Motor neuron (in vitro differentiated cells): ENCODE measurements around the gene MAP3K7. TPM values are rescaled to one million over a fixed set of nuclear protein-coding genes. Genes with fewer than 3 reads are reported as not detected.
A peak's percentile ranks its signal among the peaks of the same experiment; 100 is the strongest.

ENCODE experiments used
- ATAC-seq, 8 experiments: fragments of 200-7000 bp; cut with Tn5 transposase; replicated peaks in 6 of 8; 2 replicates each; pipeline ENCODE4 v1.8.0; 2021; ENCODE audit warnings: mild to moderate bottlenecking in 8 of 8, moderate library complexity in 8 of 8
- H3K27ac ChIP-seq, 2 donors: fragments of 250-450 bp; sonication (Bioruptor Pico); 2 replicates each; pipeline ENCODE4 v1.9.0; 2021; ENCODE audit warnings: antibody characterized with exemption in 2 of 2, mild to moderate bottlenecking in 2 of 2, moderate library complexity in 1 of 2
- H3K4me1 ChIP-seq, 2 donors: fragments of 250-450 bp; sonication (Bioruptor Pico); replicated peaks in 1 of 2; 2 replicates each; pipeline ENCODE4 v1.6.1; 2021; ENCODE audit warnings: antibody characterized with exemption in 2 of 2, mild to moderate bottlenecking in 2 of 2, moderate library complexity in 1 of 2
- H3K4me3 ChIP-seq, 5 donors: fragments of 250-450 bp; sonication (Bioruptor Pico); 2 replicates each; pipeline ENCODE4 v1.9.0; 2021; ENCODE audit warnings: antibody characterized with exemption in 5 of 5, mild to moderate bottlenecking in 5 of 5, moderate library complexity in 4 of 5
- WGBS, 10 experiments: fragments of 450-650 bp; shearing (Covaris generic); methylation state at CpG; one replicate each; pipeline ENCODE4 v1.0.0; 2022; 5-methylcytosine and 5-hydroxymethylcytosine counted together
- in situ Hi-C, 9 experiments: fragments of 400-800 bp; cut with MboI; loops; one replicate each; pipeline ENCODE4 v1.15.0; 2021; ENCODE audit warnings: low sequenced_read_pairs in 9 of 9, low pct_unique_long_range_greater_than_20kb in 2 of 9; ENCODE audit not compliant: unreplicated experiment in 9 of 9
- total RNA-seq, 8 experiments: library from RNA; unstranded; fragments of 300-600 nt; gene quantifications; 2 replicates each; pipeline versions ENCODE4 v1.2.3 to v1.2.4, GENCODE V29; 2022

Gene MAP3K7
- total RNA-seq, 8 experiments from 2014 or later = 27.2 to 44.8 (median 37.2) TPM

- no peak for ATAC-seq
- 57 to 92% (median 66%) methylated on average over 1 to 3 of the region's 3 CpGs for WGBS, 10 experiments
- in situ Hi-C loops = no loop called here
- Histone ChIP-seq H3K27ac (no peak overlapping the region), H3K4me3 (no peak overlapping the region), H3K4me1 (peaks cover 3 to 9% of the 10 kb centered on the region in 2 donors)
Measured at GRCh38 chr6:90502381-90502780, 84.5 kb downstream of the MAP3K7 start.

- H3K4me3 ChIP-seq = no peak overlapping the region
- H3K27ac ChIP-seq = no peak overlapping the region
- peaks cover 23% of the 10 kb centered on the region in 2 donors for H3K4me1 ChIP-seq
- WGBS, 10 experiments = 14 to 90% (median 65%) methylated on average over 2 to 9 of the region's 9 CpGs
- ATAC-seq = peak in 3 of 8 experiments; percentile 33 to 71 (median 62)
- in situ Hi-C loops = no loop called here
Measured at GRCh38 chr6:90500458-90500857, 86.4 kb downstream of the MAP3K7 start.

- H3K4me1 ChIP-seq = peaks cover 28 to 35% of the 10 kb centered on the region in 2 donors
- H3K27ac ChIP-seq = peak overlapping the region in 1 of 2 donors; percentile 84
- 88 to 100% (median 100%) methylated on average over 1 of the region's 1 CpG; no CpG with 5 or more reads in 5 of the 10 experiments for WGBS, 10 experiments
- in situ Hi-C loops = loop anchor here in 6 of 9 experiments (25.0 kb wide), 3 partner anchors 210 to 560 kb away; partner anchors contain the start of gene BACH2 (in 1 of the 6)
- H3K4me3 ChIP-seq = no peak overlapping the region
- ATAC-seq = no peak
Measured at GRCh38 chr6:90497411-90497810, 89.5 kb downstream of the MAP3K7 start.

- no peak overlapping the region for H3K4me3 ChIP-seq
- H3K4me1 ChIP-seq = peaks cover 27 to 35% of the 10 kb centered on the region in 2 donors
- peak in 6 of 8 experiments; percentile 25 to 91 (median 82) for ATAC-seq
- in situ Hi-C loops = loop anchor here in 6 of 9 experiments (25.0 kb wide), 3 partner anchors 209 to 559 kb away; partner anchors contain the start of gene BACH2 (in 1 of the 6)
- WGBS, 10 experiments = 3 to 63% (median 33%) methylated on average over 3 to 16 of the region's 17 CpGs
- peak overlapping the region; percentile 73 to 84 for H3K27ac ChIP-seq
Measured at GRCh38 chr6:90496258-90497016, 90.4 kb downstream of the MAP3K7 start.

GRCh38 chr6:90495216-90495817 is 91.6 kb downstream of the MAP3K7 start:
- in situ Hi-C loops = loop anchor here in 6 of 9 experiments (25.0 kb wide), 3 partner anchors 208 to 558 kb away; partner anchors contain the start of gene BACH2 (in 1 of the 6)
- no peak for ATAC-seq
- WGBS, 10 experiments = 49 to 100% (median 74%) methylated on average over 1 to 6 of the region's 9 CpGs; no CpG with 5 or more reads in 2 of the 10 experiments
- peak overlapping the region in 1 of 2 donors; percentile 13 for H3K27ac ChIP-seq
- H3K4me1 ChIP-seq = peaks cover 30 to 39% of the 10 kb centered on the region in 2 donors
- H3K4me3 ChIP-seq = no peak overlapping the region

- ATAC-seq = peak in 6 of 8 experiments; percentile 43 to 73 (median 52)
- Histone ChIP-seq H3K4me3 (no peak overlapping the region), H3K4me1 (peaks cover 38 to 48% of the 10 kb centered on the region in 2 donors), H3K27ac (peak overlapping the region in 1 of 2 donors; percentile 25)
- in situ Hi-C loops = loop anchor here in 6 of 9 experiments (25.0 kb wide), 3 partner anchors 207 to 557 kb away; partner anchors contain the start of gene BACH2 (in 1 of the 6)
- 11 to 40% (median 24%) methylated on average over 2 to 5 of the region's 7 CpGs; no CpG with 5 or more reads in 2 of the 10 experiments for WGBS, 10 experiments
Measured at GRCh38 chr6:90494067-90494780, 92.6 kb downstream of the MAP3K7 start.

GRCh38 chr6:90493332-90493731 is 93.5 kb downstream of the MAP3K7 start:
- H3K27ac ChIP-seq = no peak overlapping the region
- H3K4me3 ChIP-seq = no peak overlapping the region
- WGBS, 10 experiments = 30 to 100% (median 86%) methylated on average over 1 to 2 of the region's 2 CpGs; no CpG with 5 or more reads in 1 of the 10 experiments
- ATAC-seq = peak in 2 of 8 experiments; percentile 73 to 74
- peaks cover 38 to 48% of the 10 kb centered on the region in 2 donors for H3K4me1 ChIP-seq
- in situ Hi-C loops = loop anchor here in 6 of 9 experiments (25.0 kb wide), 3 partner anchors 206 to 556 kb away; partner anchors contain the start of gene BACH2 (in 1 of the 6)

- in situ Hi-C loops = loop anchor here in 6 of 9 experiments (25.0 kb wide), 3 partner anchors 205 to 555 kb away; partner anchors contain the start of gene BACH2 (in 1 of the 6)
Measured at GRCh38 chr6:90492798-90493197, 94.1 kb downstream of the MAP3K7 start.

GRCh38 chr6:90492369-90492768 is 94.5 kb downstream of the MAP3K7 start:
- Histone ChIP-seq H3K4me3 (no peak overlapping the region), H3K27ac (no peak overlapping the region), H3K4me1 (peaks cover 38 to 47% of the 10 kb centered on the region in 2 donors)
- no peak for ATAC-seq
- in situ Hi-C loops = loop anchor here in 6 of 9 experiments (25.0 kb wide), 3 partner anchors 205 to 555 kb away; partner anchors contain the start of gene BACH2 (in 1 of the 6)
- 20 to 100% (median 80%) methylated on average over 1 of the region's 1 CpG; no CpG with 5 or more reads in 3 of the 10 experiments for WGBS, 10 experiments

More at GRCh38 chr6:90492798-90493197, 94.1 kb downstream of the MAP3K7 start:
- Histone ChIP-seq H3K4me1 (peaks cover 38 to 48% of the 10 kb centered on the region in 2 donors), H3K27ac (no peak overlapping the region), H3K4me3 (no peak overlapping the region)
- ATAC-seq = no peak
- WGBS, 10 experiments = 82 to 100% (median 100%) methylated on average over 1 to 5 of the region's 6 CpGs; no CpG with 5 or more reads in 2 of the 10 experiments

GRCh38 chr6:90490030-90490716 is 96.7 kb downstream of the MAP3K7 start:
- WGBS, 10 experiments = 25 to 80% (median 36%) methylated on average over 1 to 3 of the region's 4 CpGs; no CpG with 5 or more reads in 2 of the 10 experiments
- in situ Hi-C loops = loop anchor here in 6 of 9 experiments (25.0 kb wide), 3 partner anchors 203 to 553 kb away; partner anchors contain the start of gene BACH2 (in 1 of the 6)
- ATAC-seq = peak in 5 of 8 experiments; percentile 58 to 74 (median 71)
- peaks cover 21 to 27% of the 10 kb centered on the region in 2 donors for H3K4me1 ChIP-seq
- peak overlapping the region in 1 of 2 donors; percentile 27 for H3K27ac ChIP-seq
- no peak overlapping the region for H3K4me3 ChIP-seq

GRCh38 chr6:90488816-90489215 is 98.1 kb downstream of the MAP3K7 start:
- in situ Hi-C loops = loop anchor here in 8 of 9 experiments (10.0 to 25.0 kb wide), 5 partner anchors 202 to 554 kb away; partner anchors contain the start of gene BACH2 (in 1 of the 8)
- peak in 1 of 8 experiments; percentile 60 for ATAC-seq

More at GRCh38 chr6:90488816-90489215, 98.1 kb downstream of the MAP3K7 start:
- H3K4me3 ChIP-seq = no peak overlapping the region
- H3K27ac ChIP-seq = no peak overlapping the region
- H3K4me1 ChIP-seq = peaks cover 21 to 26% of the 10 kb centered on the region in 2 donors
